Islet precursor cell (in vitro differentiated cells): Measurements from ENCODE around the gene DCAF12.

Experiments used
- DNase-seq: peaks from one replicate; pipeline ENCODE4 v3.0.0-alpha.2; 2018

DCAF12 gene

DNA sequence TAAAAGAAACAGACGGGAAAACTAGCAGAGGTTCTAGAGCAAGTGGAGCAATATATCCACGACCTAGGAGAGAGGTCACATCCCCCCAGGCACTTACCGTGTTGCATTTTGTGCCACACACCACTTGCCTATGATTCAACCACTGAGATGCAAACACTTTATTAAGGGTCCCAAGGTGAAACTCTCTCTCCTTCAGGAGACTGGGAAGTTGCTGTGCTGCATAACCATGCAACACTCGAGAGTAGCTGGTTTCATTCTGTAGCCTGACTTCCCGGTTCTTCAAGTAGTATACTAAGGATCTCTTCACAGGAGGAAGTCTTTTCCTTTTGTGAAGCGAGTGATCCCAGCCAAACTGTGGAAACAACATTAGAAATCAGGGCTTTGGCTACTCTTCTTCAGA is 1.6 kb downstream of the DCAF12 start:
- DNase-seq: no peak

GRCh38 chr9:34124099-34124498 is 2.4 kb downstream of the DCAF12 start:
- DNase-seq: no peak

GRCh38 chr9:34123682-34124081 is 2.8 kb downstream of the DCAF12 start:
- DNase-seq: no peak

GRCh38 chr9:34121996-34122395 is 4.5 kb downstream of the DCAF12 start:
- DNase-seq: no peak

DNA sequence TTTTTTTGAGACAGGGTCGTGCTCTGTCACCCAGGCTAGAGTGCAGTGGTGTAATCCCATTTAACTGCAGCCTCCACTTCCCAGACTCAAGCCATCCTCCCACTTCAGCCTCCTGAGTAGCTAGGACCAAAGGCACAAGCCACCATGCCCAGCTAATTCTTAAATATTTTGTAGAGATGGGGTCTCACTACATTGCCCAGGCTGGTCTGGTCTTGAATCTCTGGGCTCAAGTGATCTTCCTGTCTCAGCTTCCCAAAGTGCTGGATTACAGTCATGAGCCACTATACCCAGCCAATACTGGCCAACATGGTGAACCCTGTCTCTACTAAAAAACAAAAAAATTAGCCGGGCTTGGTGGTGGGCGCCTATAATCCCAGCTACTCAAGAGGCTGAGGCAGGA is 6.8 kb downstream of the DCAF12 start:
- DNase-seq: no peak

- DNase-seq: no peak
Measured at GRCh38 chr9:34114436-34114835, 12.1 kb downstream of the DCAF12 start.

GRCh38 chr9:34106110-34106509 is 20.4 kb downstream of the DCAF12 start:
- peak; percentile 78 for DNase-seq

DNA sequence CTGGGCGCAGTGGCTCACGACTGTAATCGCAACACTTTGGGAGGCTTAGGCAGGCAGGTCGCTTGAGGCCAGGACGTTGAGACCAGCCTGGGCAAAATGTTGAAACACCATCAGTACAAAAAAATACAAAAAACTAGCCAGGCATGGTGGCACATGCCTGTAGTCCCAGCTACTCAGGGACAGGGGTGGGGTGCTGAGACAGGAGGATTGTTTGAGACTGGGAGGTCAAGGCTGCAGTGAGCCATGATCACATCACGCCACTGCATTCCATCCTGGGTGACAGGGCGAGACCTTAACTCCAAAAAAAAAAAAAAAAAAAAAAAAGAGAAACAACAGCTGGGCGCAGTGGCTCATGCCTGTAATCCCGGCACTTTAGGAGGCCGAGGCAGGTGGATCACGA is 23.7 kb downstream of the DCAF12 start:
- DNase-seq: no peak

GRCh38 chr9:34098307-34098706 is 28.2 kb downstream of the DCAF12 start:
- DNase-seq: no peak

DNA sequence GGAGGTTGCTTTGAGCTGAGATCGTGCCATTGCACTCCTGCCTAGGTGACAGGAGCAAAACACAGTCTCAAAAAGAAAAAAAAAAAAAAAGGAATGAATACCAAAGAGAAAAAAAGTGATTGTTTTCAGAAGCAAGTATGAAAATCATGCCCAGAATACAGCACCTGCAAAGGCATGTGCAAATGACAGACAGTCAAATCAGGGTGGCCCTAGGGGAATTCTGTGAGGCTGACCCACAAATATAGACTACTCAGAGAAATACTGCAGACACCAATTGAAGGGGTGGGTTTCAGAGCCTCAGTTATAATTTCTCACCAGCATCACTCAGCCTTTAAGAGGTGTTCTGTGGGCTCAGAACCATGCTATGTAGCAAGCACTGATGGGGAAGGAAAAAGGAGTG is 28.6 kb downstream of the DCAF12 start:
- DNase-seq: no peak

DNA sequence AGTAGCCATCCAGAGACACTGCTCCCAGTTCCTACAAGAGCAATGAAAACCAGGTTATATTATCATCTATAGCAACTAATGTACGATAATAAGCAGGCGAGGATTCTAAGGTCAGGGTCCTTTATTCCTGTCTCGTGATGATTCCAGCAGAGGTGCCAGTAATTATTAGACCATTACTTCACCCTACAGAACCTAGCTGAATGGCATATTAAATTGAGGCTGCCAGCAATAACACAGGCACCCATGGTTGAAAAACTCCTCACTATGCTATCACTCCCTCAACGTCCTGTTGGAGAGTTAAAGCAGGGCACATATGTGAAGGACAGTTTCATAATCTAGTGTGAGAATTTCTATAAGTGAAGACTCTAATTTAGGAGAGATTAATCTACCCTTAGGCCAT is 29.7 kb downstream of the DCAF12 start:
- no peak for DNase-seq

DNA sequence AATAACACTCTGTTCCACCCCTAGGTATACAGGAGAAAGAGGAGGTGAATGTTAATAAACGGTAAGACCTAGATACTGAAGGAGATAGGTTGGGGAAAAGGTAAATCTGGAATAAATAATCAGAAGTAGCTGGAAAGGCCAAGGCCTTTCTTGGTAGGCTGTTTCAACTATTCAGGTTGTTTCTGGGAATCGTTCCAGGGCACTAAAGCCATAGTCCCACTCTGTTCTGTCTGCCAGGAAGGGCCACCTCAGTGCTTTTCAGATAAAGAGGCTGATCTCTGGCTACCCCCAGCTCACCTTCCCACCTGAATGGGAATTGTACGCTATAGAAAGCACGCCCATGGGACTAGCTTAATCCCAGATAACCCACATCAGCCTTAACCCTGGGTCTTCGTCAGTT is 32.9 kb downstream of the DCAF12 start:
- no peak for DNase-seq

DNA sequence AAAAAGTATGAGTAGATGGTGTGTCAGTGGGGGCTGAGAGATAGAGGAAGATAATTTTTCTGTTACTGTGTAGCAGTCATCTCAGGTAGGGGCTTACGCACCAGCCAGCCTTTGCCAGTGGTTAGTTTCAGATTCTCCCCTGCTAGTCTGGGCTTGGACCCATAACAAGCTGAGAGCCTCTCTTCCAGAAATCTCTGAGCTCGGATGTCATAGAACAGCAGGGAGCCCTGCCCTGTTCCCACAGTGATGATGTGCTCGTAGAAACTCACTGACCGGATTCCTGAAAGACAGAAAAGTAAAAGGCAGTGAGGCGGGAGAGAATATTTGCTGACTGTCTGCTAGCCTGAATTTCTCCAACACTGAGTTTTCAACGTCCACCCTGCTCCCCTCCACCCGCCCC is 37.2 kb downstream of the DCAF12 start:
- DNase-seq: no peak

GRCh38 chr9:34087370-34087769 is 39.1 kb downstream of the DCAF12 start:
- no peak for DNase-seq

DNA sequence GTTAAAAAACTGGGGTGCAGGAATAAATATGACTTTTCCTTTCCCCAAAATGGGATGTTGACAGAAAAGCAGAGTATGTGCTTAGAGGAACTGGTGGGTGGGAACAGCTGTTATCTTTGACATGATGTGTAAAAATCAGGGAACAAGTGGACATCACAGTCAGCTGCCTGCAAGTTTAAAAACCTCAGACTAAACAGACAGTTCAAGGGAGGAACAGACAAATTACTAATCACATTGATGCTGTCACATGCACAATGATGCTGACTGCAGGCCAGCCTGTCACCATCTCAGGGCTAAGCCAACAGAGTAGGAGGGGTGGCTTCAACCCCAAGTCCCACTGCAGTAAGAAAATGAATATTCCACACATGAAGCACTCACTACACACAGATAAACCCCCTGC is 39.6 kb downstream of the DCAF12 start:
- no peak for DNase-seq

- DNase-seq: no peak
Measured at GRCh38 chr9:34085581-34086500, 40.7 kb downstream of the DCAF12 start.

DNA sequence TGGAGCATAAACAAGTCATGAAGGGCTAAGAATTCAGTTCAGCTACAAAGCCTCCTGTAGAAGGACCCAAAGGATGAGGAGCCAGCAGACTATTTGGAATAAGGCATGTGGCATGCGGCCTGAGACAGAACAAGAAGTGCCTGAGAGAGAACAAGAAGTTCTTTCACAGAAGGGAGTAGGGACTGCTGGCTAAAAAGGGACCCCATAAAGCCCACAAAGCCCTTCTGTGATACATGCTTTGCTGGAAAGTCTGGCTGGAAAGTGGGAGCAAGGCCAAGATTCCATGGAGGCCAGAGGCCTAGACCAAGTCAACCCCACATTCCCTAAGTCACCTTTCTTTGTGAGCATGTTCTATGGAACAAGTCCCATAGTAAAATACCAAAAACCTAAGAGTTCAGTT is 41.9 kb downstream of the DCAF12 start:
- DNase-seq: no peak

DNA sequence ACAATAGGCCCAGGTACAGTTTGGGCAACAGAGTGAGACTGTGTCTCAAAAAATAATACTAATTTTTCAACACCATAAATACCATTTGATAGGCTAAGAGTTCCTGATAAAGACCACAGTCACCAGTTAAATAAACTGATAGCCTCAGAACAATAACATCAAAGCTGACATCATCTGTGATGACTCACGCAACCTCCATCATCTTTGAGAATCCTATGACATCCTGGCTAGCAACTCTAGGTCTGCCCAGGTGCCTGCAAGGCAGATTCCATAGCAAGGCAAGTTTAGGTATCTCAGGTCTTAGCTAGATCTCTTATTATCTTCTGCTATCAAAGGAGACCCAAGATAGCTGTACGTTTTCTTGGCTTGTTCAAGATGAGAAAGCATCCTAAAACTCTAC is 47.3 kb downstream of the DCAF12 start:
- DNase-seq: peak; percentile 67

GRCh38 chr9:34072868-34073590 is 53.5 kb downstream of the DCAF12 start:
- peak; percentile 87 for DNase-seq

DNA sequence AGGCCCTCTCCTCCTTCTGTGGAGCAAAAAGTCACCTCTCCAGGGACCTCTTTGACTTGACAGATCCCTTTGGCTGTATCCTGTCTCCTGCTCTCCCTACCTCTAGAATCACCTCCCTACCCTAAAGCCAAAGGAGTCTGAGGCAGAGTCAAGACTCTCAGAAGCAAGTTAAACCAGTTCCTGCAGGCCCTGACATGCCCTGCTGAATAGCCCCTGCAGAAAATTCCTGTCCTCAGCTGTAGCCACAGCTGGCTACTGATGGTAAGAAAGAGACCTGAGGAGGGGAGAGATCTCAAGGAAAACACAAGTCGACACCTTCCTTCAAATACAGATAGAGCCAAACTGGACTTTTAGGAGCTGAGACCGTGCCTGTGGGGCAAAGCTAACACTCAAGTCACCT is 54.1 kb downstream of the DCAF12 start:
- DNase-seq: peak; percentile 93

DNA sequence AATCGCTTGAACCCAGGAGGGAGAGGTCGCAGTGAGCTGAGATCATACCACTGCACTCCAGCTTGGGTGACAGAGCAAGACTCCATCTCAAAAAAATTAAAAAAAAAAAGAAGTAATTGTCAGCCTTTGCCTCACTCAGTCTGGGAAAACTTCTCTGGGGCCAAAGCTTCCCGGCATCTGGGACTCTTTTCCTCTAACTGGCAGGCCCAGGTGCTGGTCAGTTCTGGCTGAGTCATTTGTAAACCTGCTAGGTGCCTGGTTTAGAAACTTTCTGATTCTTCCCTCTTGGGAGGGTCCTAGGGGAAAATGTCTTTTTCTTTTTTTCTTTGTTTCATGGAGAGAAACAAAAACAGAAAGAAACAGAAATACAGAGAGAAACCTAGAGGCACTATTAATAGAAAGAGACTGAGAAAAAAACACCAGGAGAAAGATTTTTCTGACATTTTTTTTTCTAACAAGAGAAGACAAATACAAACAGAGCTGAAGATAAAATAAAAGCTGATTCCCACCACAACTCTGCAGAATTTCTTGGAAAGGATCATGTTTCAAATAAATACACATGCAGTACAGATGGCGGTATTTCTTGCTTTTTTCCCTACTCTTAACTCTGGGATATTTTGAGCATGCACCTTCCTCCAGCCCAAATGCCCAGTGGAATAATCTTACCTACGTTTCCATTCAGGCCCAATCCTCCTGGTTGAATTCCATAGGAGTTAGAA is 55.7 kb downstream of the DCAF12 start:
- peak; percentile 69 for DNase-seq

GRCh38 chr9:34069831-34070230 is 56.7 kb downstream of the DCAF12 start:
- DNase-seq: no peak

DNA sequence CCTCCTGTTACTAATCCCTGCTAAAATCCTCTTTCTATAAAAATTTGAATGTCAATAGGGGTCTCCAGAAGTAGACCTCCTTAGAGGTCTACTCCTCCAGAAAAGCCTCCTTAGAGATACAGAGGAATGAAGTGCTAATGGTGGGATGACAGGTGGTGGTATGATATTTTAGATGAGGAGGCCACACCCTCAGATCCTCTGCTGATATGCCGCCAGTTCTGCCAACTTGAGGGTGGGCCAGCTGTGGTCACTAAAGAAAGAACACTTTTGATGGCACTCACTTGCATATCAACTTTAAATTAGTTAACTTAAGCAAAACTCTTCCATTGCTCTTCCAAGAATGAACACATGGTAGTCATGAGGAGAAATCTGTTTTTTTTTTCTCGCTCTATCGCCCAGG is 61.0 kb downstream of the DCAF12 start:
- no peak for DNase-seq

DNA sequence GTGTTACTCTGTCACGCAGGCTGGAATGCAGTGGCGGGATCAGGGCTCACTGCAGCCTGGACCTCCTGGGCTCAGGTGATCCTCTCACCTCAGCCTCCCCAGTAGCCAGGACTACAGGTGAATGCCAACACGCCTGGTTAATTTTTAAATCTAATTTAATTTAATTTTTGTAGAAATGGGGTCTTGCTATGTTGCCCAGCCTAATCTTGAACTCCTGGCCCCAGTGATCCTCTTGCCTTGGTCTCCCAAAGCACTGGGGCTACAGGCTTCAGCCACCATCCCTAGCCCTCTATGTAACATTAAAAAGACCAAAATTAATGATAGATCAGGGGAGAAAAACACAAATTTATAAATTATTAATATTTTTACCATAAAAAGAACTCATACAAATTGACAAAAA is 66.5 kb downstream of the DCAF12 start:
- no peak for DNase-seq
